HG03571 (cell line): ENCODE measurements around the gene ACO2.
A peak's percentile ranks its signal among the peaks of the same experiment; 100 is the strongest.
"Not testable (repeated sequence)": the region's sequence is repeated elsewhere in the genome, so short reads cannot be mapped to it uniquely, and the experiment has no call there.

ENCODE experiments used
- ATAC-seq: cut with Tn5 transposase; IDR thresholded peaks from one replicate; pipeline ENCODE4 v1.9.1; 2021; ENCODE audit not compliant: unreplicated experiment

Gene ACO2

DNA sequence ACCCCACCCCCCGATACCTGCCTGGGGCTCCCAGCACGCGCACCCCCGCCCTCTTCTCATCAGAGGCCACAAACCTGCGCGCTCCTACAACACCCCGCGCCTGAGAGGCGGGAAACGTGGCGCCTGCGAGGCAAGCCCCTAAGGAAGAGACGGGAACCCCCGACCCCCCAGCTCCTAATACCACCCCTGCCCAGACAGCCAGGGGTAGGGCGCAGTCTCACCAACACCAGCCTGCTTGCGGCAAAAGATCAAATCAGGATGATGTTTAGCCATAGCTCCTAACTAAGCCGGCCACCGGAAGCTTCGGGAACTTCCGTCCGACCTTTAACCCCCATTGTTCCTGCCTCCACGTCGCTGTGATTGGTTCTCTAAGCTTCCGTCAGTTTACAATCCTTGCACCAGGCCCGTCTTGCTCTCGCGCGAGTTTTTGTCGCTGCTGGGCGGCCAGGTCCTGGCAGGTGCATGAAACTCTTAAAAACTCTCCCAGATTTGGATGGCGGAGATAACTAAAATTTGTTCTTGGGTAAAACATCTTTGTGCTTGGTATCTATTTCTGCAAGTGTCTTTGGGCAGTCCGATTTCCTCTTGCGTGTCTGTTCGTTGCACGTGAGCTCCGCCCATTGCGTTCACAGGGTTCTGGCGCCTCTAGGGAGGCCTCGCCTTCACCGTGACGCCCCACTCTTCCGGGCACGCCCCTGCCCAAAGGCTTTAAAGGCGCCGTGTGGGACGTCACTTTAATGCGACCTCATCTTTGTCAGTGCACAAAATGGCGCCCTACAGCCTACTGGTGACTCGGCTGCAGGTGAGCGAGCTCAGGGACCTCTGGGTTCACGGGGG lies at the start of gene ACO2, which contains the start of gene PHF5A:
Gene ACO2 (plus strand): TSS at position 737 of the 837 bp plus-strand sequence. CDS start 30 bp downstream, at position 767.
Gene PHF5A (minus strand): TSS at position 312 of the 837 bp plus-strand sequence. CDS start 39 bp downstream, at position 273.
- ATAC-seq: peak; percentile 80

DNA sequence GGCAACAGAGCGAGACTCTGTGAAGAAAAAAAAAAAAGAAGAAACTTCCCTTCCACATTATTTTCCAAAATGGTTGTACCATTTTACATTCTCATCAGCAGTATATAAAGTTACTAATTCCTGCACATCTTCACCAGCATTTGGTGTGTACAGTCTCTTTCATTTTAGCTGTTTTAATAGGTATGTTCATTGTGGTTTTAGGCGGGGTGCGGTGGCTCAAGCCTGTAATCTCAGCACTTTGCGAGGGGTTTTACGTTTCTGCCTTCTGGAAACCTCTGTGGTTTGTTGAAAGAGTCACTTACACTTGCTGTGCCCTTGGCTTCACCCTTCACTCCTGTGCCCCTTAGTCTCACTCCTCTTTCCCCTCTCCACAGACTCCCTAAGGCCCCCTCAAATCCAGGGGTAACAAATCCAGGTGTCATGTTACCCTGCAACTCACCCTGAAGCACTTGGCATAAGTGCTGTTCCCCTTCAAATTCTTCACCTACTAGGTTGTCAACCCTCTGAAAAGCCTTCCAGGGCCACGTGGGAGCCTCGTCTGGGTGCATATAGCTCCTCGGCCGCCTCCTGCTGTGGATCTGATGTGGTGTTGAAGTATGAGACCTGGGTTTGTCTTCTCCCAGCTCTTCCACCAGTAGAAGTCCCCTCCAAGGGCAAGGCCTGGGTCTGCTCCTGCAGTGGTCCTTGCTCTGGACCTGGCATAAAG lies 43.1 kb upstream of the ACO2 start:
- no peak for ATAC-seq

DNA sequence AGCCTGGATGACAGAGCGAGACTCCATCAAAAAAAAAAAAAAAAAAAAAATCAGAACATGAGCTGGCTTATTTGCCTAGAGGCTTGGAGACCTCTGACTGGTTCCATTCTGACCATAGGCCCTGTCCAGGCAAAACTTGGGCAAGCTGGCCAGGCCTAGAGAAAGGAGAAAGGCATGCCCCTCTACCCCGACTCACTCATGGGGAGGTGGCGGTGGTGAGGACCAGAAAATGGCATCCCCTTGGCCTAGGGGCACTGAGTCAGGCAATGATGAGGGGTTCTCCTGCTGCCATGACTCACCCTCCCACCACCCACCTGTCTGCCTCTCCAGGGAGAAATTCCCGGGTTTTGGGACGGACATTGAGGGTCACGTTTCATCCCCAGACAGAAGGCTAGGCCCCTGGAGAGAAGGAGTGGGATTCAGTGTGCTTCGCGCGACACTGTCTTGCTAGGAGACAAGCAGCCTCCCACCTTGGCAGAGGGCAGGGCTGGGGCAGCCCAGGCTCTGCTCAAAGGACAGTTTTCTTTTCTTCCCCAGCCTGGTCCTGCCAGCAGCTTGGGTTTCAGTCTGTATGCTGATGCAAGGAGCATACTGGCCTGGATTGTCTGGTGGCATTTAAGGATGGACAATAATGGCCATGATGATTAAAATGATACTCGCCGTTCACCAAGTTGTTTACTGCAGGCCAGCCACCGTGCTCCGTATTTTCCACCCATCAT lies 39.5 kb upstream of the ACO2 start:
- ATAC-seq: no peak

DNA sequence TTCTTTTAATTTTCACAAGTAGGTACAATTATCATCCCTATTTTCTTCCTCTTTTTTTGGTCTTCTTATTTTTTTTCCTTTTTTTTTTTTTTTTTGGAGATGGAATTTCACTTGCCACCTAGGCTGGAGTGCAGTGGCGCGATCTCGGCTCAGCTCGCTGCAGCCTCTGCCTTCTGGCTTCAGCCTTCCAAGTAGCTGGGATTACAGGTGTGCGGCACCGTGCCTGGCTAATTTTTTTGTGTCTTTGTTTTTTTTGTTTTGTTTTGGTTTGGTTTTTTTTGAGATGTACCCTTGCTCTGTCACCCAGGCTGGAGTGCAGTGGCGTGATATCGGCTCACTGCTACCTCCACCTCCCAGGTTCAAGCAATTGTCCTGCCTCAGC lies 39.0 kb upstream of the ACO2 start:
- ATAC-seq: no peak

DNA sequence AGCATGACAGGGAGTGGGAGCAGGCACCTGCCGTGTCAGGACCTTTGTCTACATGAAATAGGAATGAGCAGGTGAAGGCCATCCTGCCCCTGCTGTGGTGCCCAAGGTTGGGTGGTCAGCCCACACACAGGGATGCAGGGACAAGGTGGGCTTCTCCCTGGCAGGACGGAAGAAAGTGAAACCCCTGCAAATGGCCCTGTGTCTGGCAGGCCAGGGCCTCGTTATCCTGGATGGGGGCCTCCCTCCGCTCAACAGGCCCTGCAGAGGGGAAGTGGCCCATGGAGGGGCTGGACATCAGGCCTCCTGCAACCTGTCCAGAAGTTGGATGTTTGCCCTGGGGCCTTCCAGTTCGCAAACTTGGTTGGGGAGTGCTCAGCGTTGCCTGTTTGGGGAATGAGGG lies 37.3 kb upstream of the ACO2 start:
- ATAC-seq: no peak

DNA sequence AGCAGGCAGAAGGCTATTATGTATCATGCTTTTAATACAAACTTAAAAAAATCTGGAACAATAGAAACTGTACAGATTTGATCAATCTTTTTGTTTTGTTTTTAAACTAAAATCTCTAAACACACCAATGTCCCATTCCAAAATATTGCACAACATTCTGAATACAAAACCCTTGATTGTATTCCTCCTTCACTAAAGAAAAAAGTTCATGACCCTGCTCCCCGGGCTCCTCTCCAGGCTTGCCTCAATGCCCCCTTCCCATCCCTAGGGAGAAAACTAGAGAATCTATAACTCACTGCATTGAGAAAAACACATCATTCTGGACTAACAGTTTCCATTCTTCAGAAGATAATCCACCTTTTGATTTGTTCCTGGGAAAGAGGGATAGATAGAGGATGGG lies 35.4 kb upstream of the ACO2 start:
- not testable (repeated sequence) for ATAC-seq

DNA sequence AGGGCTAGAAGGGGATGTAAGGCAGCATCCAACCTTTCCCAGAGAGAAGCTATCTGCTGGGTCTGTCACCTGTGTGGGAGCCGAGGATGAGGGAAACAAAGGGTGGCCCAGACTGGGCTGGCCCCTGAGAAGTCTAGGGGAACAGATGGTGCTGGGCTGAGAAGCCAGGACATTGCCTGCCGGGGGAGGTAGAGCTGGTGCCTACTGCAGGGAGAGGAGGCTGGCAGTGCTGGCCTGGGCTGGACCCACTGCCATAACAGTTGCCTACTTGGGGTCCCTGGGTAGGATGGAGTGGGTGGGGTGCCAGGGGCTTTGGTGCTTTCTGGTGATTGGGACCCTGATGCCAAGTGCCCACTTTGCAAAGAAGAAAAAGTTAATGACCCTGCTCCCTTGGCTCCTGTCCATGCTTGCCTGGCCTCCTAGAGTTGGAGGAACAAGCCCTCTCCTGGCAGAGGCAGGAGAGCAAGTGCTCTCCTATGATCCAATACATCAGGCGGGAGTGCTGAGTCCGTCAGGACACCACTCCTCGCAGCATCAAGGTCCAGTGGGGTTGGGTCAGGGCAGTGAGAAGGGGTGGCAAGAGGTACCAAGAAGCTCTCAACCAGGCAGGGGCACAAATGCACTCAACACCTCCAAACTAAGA lies 34.4 kb upstream of the ACO2 start:
- ATAC-seq: not testable (repeated sequence)

DNA sequence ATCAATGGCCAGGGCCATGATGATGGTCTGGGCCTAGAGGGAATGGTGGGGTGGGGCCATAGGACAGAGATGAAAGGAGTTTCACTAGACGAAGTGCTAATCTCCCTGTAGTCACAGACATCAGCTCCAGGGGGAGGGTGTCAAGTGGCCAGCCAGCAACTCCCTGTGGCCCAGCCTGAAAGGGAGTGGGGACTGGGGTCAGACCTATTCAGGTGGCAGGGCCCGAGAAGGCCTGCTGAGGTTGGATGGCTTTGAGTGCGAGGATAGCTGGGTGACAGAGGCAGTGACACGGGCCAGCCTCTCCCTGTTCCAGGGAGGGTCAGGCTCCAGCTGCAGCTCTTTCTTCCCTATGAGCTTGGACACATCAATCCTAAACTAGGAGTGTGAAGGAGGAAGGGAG lies 33.4 kb upstream of the ACO2 start:
- ATAC-seq: no peak

DNA sequence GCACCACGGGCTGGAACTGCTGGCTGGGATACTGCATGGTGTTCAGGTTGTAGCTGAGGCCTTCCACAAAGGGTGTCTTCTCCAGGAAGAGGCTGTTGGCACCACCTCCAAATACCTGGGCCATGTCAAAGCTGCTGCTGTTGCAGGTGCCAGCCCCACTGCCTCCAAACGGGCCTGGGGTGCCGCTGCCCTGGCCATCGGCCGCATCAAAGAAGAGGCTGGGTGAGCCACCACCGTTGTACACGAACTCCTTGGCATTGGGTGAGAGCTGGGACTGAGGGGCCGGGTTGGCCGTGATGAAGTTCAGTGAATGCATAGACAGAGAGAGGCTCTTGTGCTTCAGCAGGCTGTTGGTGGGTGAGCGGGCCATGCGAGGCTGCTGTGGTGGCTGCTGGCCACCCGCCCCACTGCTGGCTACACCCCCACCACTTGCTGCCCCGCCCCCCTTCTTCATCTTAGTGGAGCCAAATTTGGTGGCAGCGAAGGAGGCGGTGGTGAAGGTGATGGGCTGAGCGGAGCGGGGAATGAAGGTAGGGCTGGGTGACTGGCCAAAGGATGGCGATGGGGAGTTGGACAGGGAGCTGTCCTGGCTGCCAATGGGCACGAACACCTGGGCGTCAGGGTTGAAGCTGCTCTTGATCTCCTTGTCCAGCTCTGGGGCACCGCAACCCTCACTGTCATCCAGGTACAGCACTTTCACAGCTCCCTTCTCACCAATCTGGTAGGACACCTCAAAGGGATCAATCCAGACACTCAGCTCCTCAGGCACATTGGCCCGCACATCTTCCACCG lies 32.4 kb upstream of the ACO2 start:
- ATAC-seq: no peak

DNA sequence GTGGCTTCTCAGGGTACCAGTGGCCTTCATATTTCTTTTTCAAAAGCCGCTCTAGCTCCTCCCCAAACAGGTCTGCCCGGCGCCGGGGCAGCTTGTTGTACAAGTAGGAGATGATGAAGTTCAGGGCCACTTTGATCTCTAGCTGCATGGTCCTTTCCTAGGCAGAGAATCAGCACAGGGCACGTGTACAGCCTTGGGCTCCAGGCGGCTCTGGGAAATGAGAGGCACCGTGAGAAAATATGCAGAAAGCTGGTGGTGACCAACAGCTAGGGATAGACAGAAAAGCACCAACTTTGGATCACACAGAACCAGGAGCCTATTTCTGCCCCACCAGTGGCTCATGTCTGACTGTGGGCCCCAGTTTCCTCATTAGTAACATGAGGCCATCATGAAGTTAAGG lies 31.7 kb upstream of the ACO2 start:
- ATAC-seq: no peak

DNA sequence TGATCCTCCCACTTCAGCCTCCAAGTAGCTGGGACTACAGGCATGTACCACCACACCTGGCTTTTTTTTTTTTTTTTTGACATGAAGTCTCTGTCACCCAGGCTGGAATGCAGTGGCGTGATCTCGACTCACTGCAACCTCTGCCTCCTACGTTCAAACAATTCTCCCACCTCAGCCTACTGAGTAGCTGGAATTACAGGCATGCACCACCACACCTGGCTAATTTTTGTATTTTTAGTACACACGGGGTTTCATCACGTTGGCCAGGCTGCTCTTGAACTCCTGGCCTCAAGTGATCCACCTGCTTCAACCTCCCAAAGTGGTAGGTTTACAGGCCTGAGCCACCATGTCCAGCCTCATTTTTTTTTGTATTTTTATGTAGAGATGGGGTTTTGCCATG lies 28.4 kb upstream of the ACO2 start:
- ATAC-seq: not testable (repeated sequence)

DNA sequence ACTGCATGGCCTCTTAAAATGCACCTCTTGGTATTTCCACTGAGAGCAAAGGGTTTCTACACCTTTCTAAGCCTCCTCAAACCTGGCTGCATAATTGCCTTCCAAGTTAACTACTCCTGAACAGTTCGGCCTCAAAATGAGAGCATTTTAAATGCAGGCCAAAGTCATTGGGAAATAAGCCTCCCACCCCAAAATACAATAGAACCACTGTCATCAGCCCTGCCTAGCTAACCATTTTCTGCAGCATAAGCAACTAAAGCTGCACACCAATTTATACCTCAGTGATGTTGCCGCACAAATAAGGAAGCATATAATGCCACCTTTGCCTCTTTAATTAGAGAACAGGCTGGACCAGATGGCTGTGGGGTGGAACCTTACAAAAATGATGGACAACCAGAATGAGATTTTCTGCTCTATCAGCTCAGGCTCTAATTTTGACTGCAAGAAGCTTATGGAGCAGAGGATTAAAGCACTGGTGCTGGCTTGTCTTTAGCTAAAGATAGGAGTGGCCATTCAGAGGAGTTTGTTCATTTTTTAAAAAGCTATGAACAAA lies 26.6 kb upstream of the ACO2 start:
- no peak for ATAC-seq

DNA sequence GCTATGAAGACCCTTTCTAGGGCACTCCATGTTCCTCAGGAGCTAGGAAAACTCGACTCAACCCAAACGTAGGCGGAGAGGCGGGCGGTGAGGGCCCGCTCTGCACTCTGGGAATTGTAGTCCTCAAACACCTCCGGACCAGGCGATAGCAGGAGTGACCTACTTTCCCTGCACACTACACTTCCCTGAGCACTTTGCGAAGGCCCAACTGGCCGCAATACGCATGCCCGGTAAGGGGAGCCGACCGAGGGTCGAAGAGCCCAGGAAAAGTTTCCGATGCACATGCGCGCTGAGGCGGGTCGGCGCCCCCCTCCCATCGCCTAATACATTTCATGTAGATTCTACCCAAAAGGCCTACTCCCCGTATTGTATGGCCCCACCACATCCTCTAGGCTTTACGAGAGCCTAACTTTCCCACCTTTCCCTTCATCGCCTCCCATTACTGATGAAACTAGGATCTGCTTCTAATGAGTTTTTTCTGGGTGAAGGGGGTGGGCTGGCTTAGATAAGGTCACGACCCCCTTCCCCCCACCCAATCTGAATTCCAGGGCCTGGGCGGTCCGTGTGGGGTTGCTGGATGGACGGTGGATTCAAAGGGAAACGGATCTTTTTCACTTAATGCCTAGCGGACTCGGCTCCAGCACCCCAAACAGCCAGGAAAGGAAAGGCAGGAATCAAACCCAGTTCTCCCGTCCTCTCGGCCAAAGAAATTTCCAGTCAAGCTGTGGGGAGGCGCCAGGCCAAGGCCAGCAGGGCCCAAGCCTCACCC lies 24.4 kb upstream of the ACO2 start:
- ATAC-seq: peak; percentile 43

DNA sequence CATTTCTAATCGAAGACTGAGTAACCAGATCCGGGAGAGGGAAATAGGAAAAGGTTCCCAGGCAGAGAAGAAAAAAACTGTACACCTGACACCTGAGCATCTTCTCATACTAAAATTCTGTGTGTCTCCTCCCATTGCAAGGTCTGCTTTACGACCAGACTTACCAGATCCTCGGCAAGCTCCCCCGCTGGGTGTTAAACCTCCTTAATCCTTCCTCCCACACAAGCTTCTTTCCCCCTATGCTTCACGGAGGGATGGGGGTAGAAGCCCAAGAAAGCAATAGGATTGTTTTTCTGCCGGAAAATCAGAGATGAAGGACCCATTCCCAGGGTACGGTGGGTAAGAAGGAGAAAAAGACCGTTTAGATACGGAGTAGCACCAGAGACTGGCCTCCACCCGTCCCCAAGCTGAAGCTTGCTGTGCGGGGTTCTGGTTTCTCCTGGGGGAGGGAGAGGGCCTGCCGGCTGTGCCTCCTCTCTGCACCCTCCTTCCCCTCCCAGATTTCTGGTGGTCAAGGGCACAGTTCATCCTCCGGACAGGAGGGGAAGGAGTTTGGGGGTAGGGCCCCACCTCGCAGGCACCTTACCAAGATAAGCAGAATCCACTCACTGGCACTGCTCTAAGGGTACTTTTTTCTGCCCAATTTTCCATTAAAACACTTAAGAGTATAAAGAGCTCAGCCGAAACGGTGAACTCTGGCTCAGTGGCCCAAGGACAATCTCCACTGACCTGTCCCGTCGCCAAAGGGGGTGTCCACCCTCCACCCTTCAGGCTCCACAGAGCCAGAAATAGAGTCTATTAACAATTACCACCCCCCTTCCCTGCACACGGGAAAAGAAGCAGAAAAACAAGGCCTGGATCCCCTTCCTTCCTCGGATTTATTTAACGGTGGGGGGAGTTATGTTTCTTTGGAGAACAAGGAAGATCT lies 23.5 kb upstream of the ACO2 start:
- ATAC-seq: no peak

DNA sequence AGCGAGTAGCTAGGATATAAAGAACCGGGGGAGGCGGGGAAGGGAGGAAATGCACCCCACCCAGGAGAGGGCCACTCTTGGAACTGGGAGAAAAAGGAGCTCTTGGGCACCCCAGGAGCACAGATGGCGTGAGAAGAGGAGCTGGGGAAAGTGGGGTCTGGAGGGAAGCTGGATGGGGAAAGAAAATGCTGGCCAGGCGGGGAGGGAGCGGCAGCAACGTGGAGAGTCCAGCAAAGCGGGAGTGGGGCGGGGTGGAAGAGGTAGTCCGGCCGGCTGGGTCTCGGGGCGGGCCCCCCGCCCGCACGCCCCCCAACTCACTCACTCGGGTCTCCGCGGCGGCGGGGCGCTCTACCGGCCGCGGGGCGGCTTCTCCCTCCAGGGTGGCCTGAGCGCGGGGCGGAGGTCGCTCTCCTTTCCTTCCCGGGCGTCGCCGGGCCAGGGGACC lies 22.8 kb upstream of the ACO2 start:
- ATAC-seq: no peak

DNA sequence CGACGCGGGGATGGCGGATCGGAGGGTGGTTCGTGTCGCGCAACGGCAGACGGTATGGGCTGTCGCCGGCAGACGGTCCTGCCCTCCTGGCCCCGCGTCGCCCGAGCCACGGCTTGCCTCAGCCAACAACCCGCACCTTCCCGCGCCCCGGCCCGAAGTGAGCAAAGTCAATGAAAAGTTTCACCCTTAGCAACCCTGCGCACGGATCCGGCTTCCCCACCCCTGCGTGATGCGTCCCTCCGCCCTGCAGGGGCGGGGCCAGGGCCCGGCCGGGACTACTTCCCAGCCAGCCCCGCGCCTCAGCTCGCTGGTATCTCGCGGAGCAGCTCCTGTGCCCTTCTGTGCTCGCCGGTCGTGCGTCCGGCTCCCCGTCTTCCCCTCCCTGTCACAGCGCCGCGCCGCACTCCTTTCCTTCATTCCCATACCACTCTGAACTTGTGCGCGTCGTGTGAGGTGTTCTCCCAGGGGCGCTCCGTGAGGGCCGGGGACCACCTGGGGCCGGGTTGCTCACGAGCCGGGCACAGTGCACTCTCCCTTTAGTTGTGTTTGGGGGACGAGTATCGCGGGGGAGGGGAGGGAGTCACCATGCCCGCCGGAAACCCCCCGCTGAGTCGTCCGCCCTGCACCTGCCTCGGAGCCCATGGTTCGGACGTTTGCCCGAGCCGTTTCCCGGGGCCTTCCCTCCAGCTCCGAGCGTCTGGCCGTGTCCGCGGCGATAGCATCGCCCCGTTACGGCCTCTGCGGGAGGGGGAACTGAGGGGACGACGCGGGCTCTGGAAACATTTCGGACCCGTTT lies 22.1 kb upstream of the ACO2 start, which contains the start of gene TOB2:
Gene TOB2 (minus strand): TSS at position 163 of the 796 bp plus-strand sequence. CDS start 9,456 bp downstream, outside the sequence.
- peak; percentile 37 for ATAC-seq
